GM21576 (cell line): ENCODE results near the gene SPATS1.

Experiments
- ATAC-seq: cut with Tn5 transposase; IDR thresholded peaks from one replicate; pipeline ENCODE4 v1.9.1; 2021; ENCODE audit warnings: mild to moderate bottlenecking, moderate library complexity; ENCODE audit not compliant: unreplicated experiment

SPATS1 gene

GRCh38 chr6:44387346-44388134 is 45.1 kb downstream of the SPATS1 start, which contains the start of gene CDC5L:
TSS of gene CDC5L (plus strand) at chr6:44387706. CDS start at chr6:44387824, 118 bp downstream.
- peak; percentile 92 for ATAC-seq

GRCh38 chr6:44388135-44388487 is 45.7 kb downstream of the SPATS1 start:
- ATAC-seq = no peak

GRCh38 chr6:44388887-44389286 is 46.4 kb downstream of the SPATS1 start:
- no peak for ATAC-seq

- ATAC-seq = no peak
Measured at GRCh38 chr6:44390158-44390683, 47.8 kb downstream of the SPATS1 start.
